ENCODE data around the gene LRP1B.

LRP1B gene

GRCh38 chr2:140353541-140353940, 1777.3 kb downstream of the LRP1B start:
- TF ChIP-seq POLR2AphosphoS5 (IDR thresholded peaks at IDR 0.05; ENCODE audit: low read depth, low read length): no peak
- no peak for TF ChIP-seq SIN3A (IDR thresholded peaks at IDR 0.05; ENCODE audit: borderline replicate concordance, insufficient read depth, low read length)
- no peak for TF ChIP-seq TAF1 (IDR thresholded peaks at IDR 0.05; ENCODE audit: borderline replicate concordance, insufficient read depth, low read length)
- TF ChIP-seq FOXP2 (optimal IDR thresholded peaks at IDR 0.05; ENCODE audit: borderline replicate concordance, extremely low read depth, extremely low read length, insufficient read depth): no peak
- no peak for TF ChIP-seq REST (IDR thresholded peaks at IDR 0.05; ENCODE audit: insufficient read depth in 1 of 2, low read depth in 2 of 2, low read length in 2 of 2)

- TF ChIP-seq SIN3A (IDR thresholded peaks at IDR 0.05; ENCODE audit: borderline replicate concordance, insufficient read depth, low read length) (no peak), REST (IDR thresholded peaks at IDR 0.05; ENCODE audit: insufficient read depth in 1 of 2, low read depth in 2 of 2, low read length in 2 of 2) (no peak), FOXP2 (optimal IDR thresholded peaks at IDR 0.05; ENCODE audit: borderline replicate concordance, extremely low read depth, extremely low read length, insufficient read depth) (no peak), POLR2AphosphoS5 (IDR thresholded peaks at IDR 0.05; ENCODE audit: low read depth, low read length) (no peak), TAF1 (IDR thresholded peaks at IDR 0.05; ENCODE audit: borderline replicate concordance, insufficient read depth, low read length) (no peak)
Measured at GRCh38 chr2:140351692-140352091, 1779.1 kb downstream of the LRP1B start.

- no peak for TF ChIP-seq FOXP2 (optimal IDR thresholded peaks at IDR 0.05; ENCODE audit: borderline replicate concordance, extremely low read depth, extremely low read length, insufficient read depth)
- TF ChIP-seq POLR2AphosphoS5 (IDR thresholded peaks at IDR 0.05; ENCODE audit: low read depth, low read length): no peak
- no peak for TF ChIP-seq SIN3A (IDR thresholded peaks at IDR 0.05; ENCODE audit: borderline replicate concordance, insufficient read depth, low read length)
- no peak for TF ChIP-seq TAF1 (IDR thresholded peaks at IDR 0.05; ENCODE audit: borderline replicate concordance, insufficient read depth, low read length)
- TF ChIP-seq REST (IDR thresholded peaks at IDR 0.05; ENCODE audit: insufficient read depth in 1 of 2, low read depth in 2 of 2, low read length in 2 of 2): no peak
Measured at GRCh38 chr2:140349695-140350094, 1781.1 kb downstream of the LRP1B start.

GRCh38 chr2:140348826-140349225, 1782.0 kb downstream of the LRP1B start:
- TF ChIP-seq TAF1 (IDR thresholded peaks at IDR 0.05; ENCODE audit: borderline replicate concordance, insufficient read depth, low read length) (no peak), SIN3A (IDR thresholded peaks at IDR 0.05; ENCODE audit: borderline replicate concordance, insufficient read depth, low read length) (no peak), POLR2AphosphoS5 (IDR thresholded peaks at IDR 0.05; ENCODE audit: low read depth, low read length) (no peak), FOXP2 (optimal IDR thresholded peaks at IDR 0.05; ENCODE audit: borderline replicate concordance, extremely low read depth, extremely low read length, insufficient read depth) (no peak), REST (IDR thresholded peaks at IDR 0.05; ENCODE audit: insufficient read depth in 1 of 2, low read depth in 2 of 2, low read length in 2 of 2) (no peak)

GRCh38 chr2:140344838-140345237, 1786.0 kb downstream of the LRP1B start:
- TF ChIP-seq REST (IDR thresholded peaks at IDR 0.05; ENCODE audit: insufficient read depth in 1 of 2, low read depth in 2 of 2, low read length in 2 of 2) (no peak), FOXP2 (optimal IDR thresholded peaks at IDR 0.05; ENCODE audit: borderline replicate concordance, extremely low read depth, extremely low read length, insufficient read depth) (no peak), TAF1 (IDR thresholded peaks at IDR 0.05; ENCODE audit: borderline replicate concordance, insufficient read depth, low read length) (no peak), POLR2AphosphoS5 (IDR thresholded peaks at IDR 0.05; ENCODE audit: low read depth, low read length) (no peak), SIN3A (IDR thresholded peaks at IDR 0.05; ENCODE audit: borderline replicate concordance, insufficient read depth, low read length) (no peak)

Data from PFSK-1 (cell line).